HepG2 (cell line): ENCODE results near the gene ATP9B. TPM values are rescaled to one million over a fixed set of nuclear protein-coding genes. Genes with fewer than 3 reads are reported as not detected.

Experiments
- ATAC-seq: fragments of 200-7000 bp; cut with Tn5 transposase; 3 replicates; pipeline ENCODE4 v1.9.1; 2020; ENCODE audit warnings: mild to moderate bottlenecking, moderate library complexity
- BruUV-seq: library from RNA; stranded (reverse); fragments of 400-500 nt; replicated peaks from 2 replicates; lab custom pipeline; 2021; lab: Mats Ljungman, UMichigan
- CTCF ChIA-PET: fragments of 300-600 bp; formaldehyde crosslinking; extraction: SDS; loops from one replicate; lab custom pipeline; 2021; ENCODE audit warnings: low total read pairs, inconsistent platforms, low intra/inter-chr PET ratio; lab: Yijun Ruan, JAX
- POLR2A ChIA-PET: fragments of 350-600 bp; sonication (Branson Sonifier 250); formaldehyde crosslinking; loops from one replicate; lab custom pipeline; 2020; ENCODE audit warnings: antibody characterized with exemption, inconsistent platforms; lab: Yijun Ruan, JAX
- DNase-seq: peaks from one replicate; pipeline ENCODE4 v3.0.0-alpha.2; 2015; ENCODE audit warnings: low spot score
- FAIRE-seq: peaks from 3 replicates; lab custom pipeline; 2011; peaks lifted over from hg19 to GRCh38; lab: Jason Lieb, UNC
- H2AFZ ChIP-seq: one replicate; pipeline ENCODE4 v1.6.1; 2011; ENCODE audit warnings: low read length, inconsistent platforms
- H3K27ac ChIP-seq: fragments of 300-600 bp; 3 replicates; pipeline ENCODE4 v1.8.0; 2011; ENCODE audit warnings: mixed run types, mild to moderate bottlenecking, mixed read lengths, low read length, inconsistent platforms; ENCODE audit not compliant: insufficient read depth; ENCODE audit errors: extremely low read length
- H3K27me3 ChIP-seq, 2 experiments: fragments of 200-600 bp in 1 of 2; 2 replicates in 1 of 2; 3 replicates in 1 of 2; pipeline versions ENCODE4 v1.6.0 to v1.8.0; 2011; ENCODE audit warnings: low read length in 2 of 2, mild to moderate bottlenecking in 2 of 2, moderate library complexity in 2 of 2, inconsistent platforms in 1 of 2; ENCODE audit not compliant: insufficient read depth in 2 of 2, control insufficient read depth in 1 of 2
- H3K36me3 ChIP-seq, 2 experiments: fragments of 200-600 bp in 1 of 2; replicated peaks in 1 of 2; 2 replicates in 1 of 2; 3 replicates in 1 of 2; pipeline versions ENCODE4 v1.5.1 to v1.8.0; 2011; ENCODE audit warnings: low read length in 2 of 2, inconsistent platforms in 1 of 2; ENCODE audit not compliant: insufficient read depth in 2 of 2, control insufficient read depth in 1 of 2
- H3K4me1 ChIP-seq: 2 replicates; pipeline ENCODE4 v1.5.1; 2012; ENCODE audit warnings: low read length, inconsistent platforms; ENCODE audit not compliant: insufficient read depth
- H3K4me2 ChIP-seq: 2 replicates; pipeline ENCODE4 v1.6.0; 2011; ENCODE audit warnings: low read depth, low read length, inconsistent platforms
- H3K4me3 ChIP-seq, 3 experiments: fragments of 200-600 bp in 1 of 3; sonication (generic), shearing (Covaris generic) in 1 of 3; replicated peaks in 1 of 3; 2 replicates each; pipeline ENCODE4 v1.5.1; 2011 to 2016; ENCODE audit warnings: low read length in 3 of 3, inconsistent platforms in 2 of 3, low read depth in 2 of 3, mild to moderate bottlenecking in 2 of 3, control low read depth in 1 of 3, mixed read lengths in 1 of 3; ENCODE audit not compliant: insufficient read depth in 1 of 3
- H3K79me2 ChIP-seq: one replicate; pipeline ENCODE4 v1.6.1; 2011; ENCODE audit warnings: low read length, inconsistent platforms; ENCODE audit not compliant: insufficient read depth
- H3K9ac ChIP-seq: 2 replicates; pipeline ENCODE4 v1.6.0; 2011; ENCODE audit warnings: mild to moderate bottlenecking, low read depth, low read length, inconsistent platforms; ENCODE audit not compliant: insufficient read depth
- H3K9me3 ChIP-seq: 2 replicates; pipeline ENCODE4 v1.5.1; 2012; ENCODE audit warnings: mild to moderate bottlenecking, low read length
- H4K20me1 ChIP-seq: 2 replicates; pipeline ENCODE4 v1.6.0; 2011; ENCODE audit warnings: inconsistent platforms, mild to moderate bottlenecking, low read length, moderate library complexity; ENCODE audit not compliant: insufficient read depth
- HMGA1 ChIP-seq: sonication (generic); formaldehyde crosslinking; conservative IDR thresholded peaks from 2 replicates; pipeline ENCODE4 v1.4.0; 2020; ENCODE audit warnings: missing genetic modification reagents
- MTF2 ChIP-seq: sonication (generic); formaldehyde crosslinking; IDR thresholded peaks from 2 replicates; pipeline ENCODE4 v1.5.0; 2020; ENCODE audit warnings: missing genetic modification reagents, borderline replicate concordance
- ZBTB49 ChIP-seq: sonication (generic); formaldehyde crosslinking; IDR thresholded peaks from 2 replicates; pipeline ENCODE4 v1.4.0; 2020; ENCODE audit warnings: missing genetic modification reagents, borderline replicate concordance
- WGBS: methylation state at CpG from one replicate; pipeline ENCODE4 v1.1.6; 2017; ENCODE audit warnings: low lambda C conversion rate; 5-methylcytosine and 5-hydroxymethylcytosine counted together
- in situ Hi-C: cut with HindIII; loops from 2 replicates; pipeline ENCODE4 v1.10.0; 2017; ENCODE audit warnings: low pct_unique_long_range_greater_than_20kb; ENCODE audit not compliant: extremely low pct_ligation_motif_present
- intact Hi-C: fragments of 100-400 bp; cut with micrococcal nuclease; formaldehyde crosslinking; loops from one replicate; pipeline ENCODE4 v1.10.0; 2022; ENCODE audit not compliant: unreplicated experiment
- polyA plus RNA-seq, 8 experiments: library from polyadenylated mRNA; depleted of rRNA in 3 of 8; stranded (reverse) in 7 of 8; unstranded in 1 of 8; fragments of >200 nt; fragmentation: Illumina TruSeq in 4 of 8; extraction: Trizol in 4 of 8; gene quantifications; 2 replicates each; pipeline versions ENCODE4 v1.2.1 to v1.2.3, GENCODE V29; 2011 to 2016; ENCODE audit warnings: low read depth in 4 of 8, missing spikeins in 1 of 8, mixed read lengths in 1 of 8; ENCODE audit not compliant: insufficient read depth in 1 of 8
- total RNA-seq, 5 experiments: library from RNA; depleted of rRNA; stranded (reverse); fragments of >200 nt; fragmentation: Illumina TruSeq; extraction: Trizol; gene quantifications; 2 replicates each; pipeline ENCODE4 v1.2.3, GENCODE V29; 2016; ENCODE audit warnings: low read depth in 1 of 5

Gene ATP9B
- total and polyA plus RNA-seq, 2 of the 13 experiments (the other 11 are each of a cell fraction or from before 2014, with no cell fraction given) = 10.8 to 11.3 TPM

- TF ChIP-seq MTF2 (CRISPR knock-in tag) (peak; percentile 93), HMGA1 (CRISPR knock-in tag) (no peak)
- H3K4me3 ChIP-seq = peak overlapping the region in 2 of 3 experiments; percentile 28 to 37; a peak in 3 of 6 replicates
- FAIRE-seq (no peak), ATAC-seq (peak; percentile 7; the same call in 1 of the 3 replicates), DNase-seq (no peak)
- intact Hi-C loops = no loop called here
- WGBS = 27% methylated on average over 15 of the region's 79 CpGs
- H3K4me2 ChIP-seq = peak overlapping the region; percentile 47; the same call in 1 of the 2 replicates
- no peak overlapping the region for H3K27ac ChIP-seq
- BruUV-seq = no TSS peak
- no peaks in the 10 kb centered on the region for H3K4me1 ChIP-seq
- ChIA-PET POLR2A (no interaction called here), CTCF (no interaction called here)
- H3K36me3 ChIP-seq = no peaks in the 10 kb centered on the region
- H2AFZ ChIP-seq = no peak overlapping the region
- no peaks in the 10 kb centered on the region for H3K79me2 ChIP-seq
- in situ Hi-C loops = no loop called here
- H3K9ac ChIP-seq = no peak overlapping the region
- H3K27me3 ChIP-seq = peaks cover 19 to 74% of the 10 kb centered on the region in 2 experiments
- peaks cover 2% of the 10 kb centered on the region; the same call in 1 of the 2 replicates for H4K20me1 ChIP-seq
- H3K9me3 ChIP-seq = no peaks in the 10 kb centered on the region
These were observed 330.3 kb downstream of the ATP9B start for GRCh38 chr18:79399275-79400081.

- POLR2A ChIA-PET = no interaction called here
- 40% methylated on average over 2 of the region's 71 CpGs for WGBS
- no peak for DNase-seq
- Histone ChIP-seq H3K4me1 (0 out of 2 replicates have a peak, but pooled peaks cover under 1% of the 10 kb centered on the region), H3K27ac (no peak overlapping the region), H3K4me2 (peak overlapping the region; percentile 36; the same call in 1 of the 2 replicates), H3K9ac (no peak overlapping the region), H2AFZ (no peak overlapping the region), H3K79me2 (no peaks in the 10 kb centered on the region), H3K27me3 (peaks cover 20 to 75% of the 10 kb centered on the region in 2 experiments), H3K4me3 (peak overlapping the region; percentile 28 to 52 (median 37); a peak in 4 of 6 replicates), H3K9me3 (no peaks in the 10 kb centered on the region), H4K20me1 (no peaks in the 10 kb centered on the region; the same call in 1 of the 2 replicates), H3K36me3 (no peaks in the 10 kb centered on the region)
- intact Hi-C loops (no loop called here), in situ Hi-C loops (no loop called here)
- FAIRE-seq = no peak
- no TSS peak for BruUV-seq
- no peak for ATAC-seq
- CTCF ChIA-PET = no interaction called here
- TF ChIP-seq ZBTB49 = no peak
These were observed 330.9 kb downstream of the ATP9B start for GRCh38 chr18:79400091-79400590.
